GM23338 (cell line): ENCODE measurements around the gene TRABD. TPM values are rescaled to one million over a fixed set of nuclear protein-coding genes. Genes with fewer than 3 reads are reported as not detected.

Experiments
- ATAC-seq: fragments of 200-7000 bp; cut with Tn5 transposase; 3 replicates; pipeline ENCODE4 v1.9.1; 2020
- DNase-seq: peaks from one replicate; pipeline ENCODE4 v3.0.0-alpha.2; 2015; ENCODE audit warnings: low spot score
- H2AFZ ChIP-seq: fragments of 200-600 bp; sonication (generic); 2 replicates; pipeline ENCODE4 v1.8.0; 2016; ENCODE audit warnings: antibody characterized with exemption, mild to moderate bottlenecking, moderate library complexity
- H3F3A ChIP-seq: fragments of 200-600 bp; sonication (generic); replicated peaks from 2 replicates; pipeline ENCODE4 v1.8.0; 2017; ENCODE audit warnings: antibody characterized with exemption, mixed run types, low read depth
- H3K27ac ChIP-seq: fragments of 200-600 bp; sonication (generic); 2 replicates; pipeline ENCODE4 v1.6.1; 2016; ENCODE audit warnings: low read depth
- H3K27me3 ChIP-seq: fragments of 200-600 bp; sonication (generic); 2 replicates; pipeline ENCODE4 v1.8.0; 2016; ENCODE audit warnings: mild to moderate bottlenecking, mixed run types, moderate library complexity; ENCODE audit not compliant: insufficient read depth
- H3K36me3 ChIP-seq: fragments of 200-600 bp; sonication (generic); 2 replicates; pipeline ENCODE4 v1.8.0; 2016; ENCODE audit warnings: mild to moderate bottlenecking; ENCODE audit not compliant: insufficient read depth
- H3K4me1 ChIP-seq: fragments of 200-600 bp; sonication (generic); 2 replicates; pipeline ENCODE4 v1.8.0; 2016; ENCODE audit warnings: mild to moderate bottlenecking, moderate library complexity; ENCODE audit not compliant: insufficient read depth
- H3K4me2 ChIP-seq: fragments of 200-600 bp; sonication (generic); 2 replicates; pipeline ENCODE4 v1.7.1; 2017; ENCODE audit warnings: mixed run types
- H3K4me3 ChIP-seq: fragments of 200-600 bp; sonication (generic); 2 replicates; pipeline ENCODE4 v1.6.1; 2016; ENCODE audit warnings: mixed run types
- H3K79me2 ChIP-seq: fragments of 200-600 bp; sonication (generic); replicated peaks from 2 replicates; pipeline ENCODE4 v1.8.0; 2017; ENCODE audit warnings: mild to moderate bottlenecking; ENCODE audit not compliant: insufficient read depth
- H3K9me2 ChIP-seq: fragments of 200-600 bp; sonication (generic); 2 replicates; pipeline ENCODE4 v1.8.0; 2017; ENCODE audit not compliant: insufficient read depth
- H4K20me1 ChIP-seq: fragments of 200-600 bp; sonication (generic); replicated peaks from 2 replicates; pipeline ENCODE4 v1.8.0; 2017; ENCODE audit warnings: mild to moderate bottlenecking; ENCODE audit not compliant: insufficient read depth
- H3K27ac Mint-ChIP-seq: 2 replicates; pipeline ENCODE4 v1.8.0; 2020; ENCODE audit warnings: inconsistent platforms, mild to moderate bottlenecking, moderate library complexity, mixed read lengths
- H3K27me3 Mint-ChIP-seq: 3 replicates; pipeline ENCODE4 v1.8.0; 2022; ENCODE audit warnings: low read depth, mild to moderate bottlenecking, moderate library complexity, mixed read lengths, inconsistent platforms; ENCODE audit not compliant: insufficient read depth, poor library complexity
- H3K36me3 Mint-ChIP-seq: 3 replicates; pipeline ENCODE4 v1.8.0; 2021; ENCODE audit warnings: low read depth, mild to moderate bottlenecking, inconsistent platforms, moderate library complexity, mixed read lengths
- H3K4me1 Mint-ChIP-seq: 3 replicates; pipeline ENCODE4 v1.8.0; 2020; ENCODE audit warnings: mild to moderate bottlenecking, inconsistent platforms, mixed read lengths
- H3K4me3 Mint-ChIP-seq: 3 replicates; pipeline ENCODE4 v1.8.0; 2021; ENCODE audit warnings: moderate library complexity, mild to moderate bottlenecking, inconsistent platforms, mixed read lengths
- H3K9me3 Mint-ChIP-seq: 3 replicates; pipeline ENCODE4 v1.8.0; 2020; ENCODE audit warnings: moderate library complexity, mild to moderate bottlenecking, inconsistent platforms, mixed read lengths
- CREB1 ChIP-seq: fragments of 250-450 bp; sonication (Bioruptor Pico); IDR thresholded peaks from 2 replicates; pipeline ENCODE4 v1.5.0; 2020; ENCODE audit warnings: low read depth, mild to moderate bottlenecking, moderate library complexity
- EZH2 ChIP-seq: fragments of 200-600 bp; sonication (generic); IDR thresholded peaks from one replicate; pipeline ENCODE4 v1.8.0; 2017; ENCODE audit warnings: antibody characterized with exemption, mild to moderate bottlenecking, low read depth; ENCODE audit not compliant: unreplicated experiment
- EZH2phosphoT487 ChIP-seq: fragments of 200-600 bp; sonication (generic); IDR thresholded peaks from one replicate; pipeline ENCODE4 v1.8.1; 2018; ENCODE audit warnings: antibody characterized with exemption; ENCODE audit not compliant: unreplicated experiment
- JUNB ChIP-seq: IDR thresholded peaks from one replicate; pipeline ENCODE4 v1.6.1; 2016; ENCODE audit warnings: antibody characterized with exemption; ENCODE audit not compliant: unreplicated experiment
- NANOG ChIP-seq: IDR thresholded peaks from 2 replicates; pipeline ENCODE4 v1.6.1; 2016; ENCODE audit warnings: antibody characterized with exemption, borderline replicate concordance
- POLR2AphosphoS5 ChIP-seq: IDR thresholded peaks from 2 replicates; pipeline ENCODE4 v1.6.1; 2016; ENCODE audit warnings: antibody characterized with exemption, low read depth
- STAT1 ChIP-seq: IDR thresholded peaks from one replicate; pipeline ENCODE4 v1.6.1; 2016; ENCODE audit warnings: antibody characterized with exemption; ENCODE audit not compliant: unreplicated experiment
- ZNF114 ChIP-seq: fragments of 250-450 bp; sonication (Bioruptor Pico); IDR thresholded peaks from 2 replicates; pipeline ENCODE4 v1.5.0; 2020; ENCODE audit warnings: mild to moderate bottlenecking, moderate library complexity
- ZNF331 ChIP-seq: fragments of 250-450 bp; sonication (Bioruptor Pico); IDR thresholded peaks from 2 replicates; pipeline ENCODE4 v1.5.0; 2020; ENCODE audit warnings: low read depth, mild to moderate bottlenecking, moderate library complexity
- polyA plus RNA-seq: library from polyadenylated mRNA; unstranded; fragments of >200 nt; fragmentation: Nextera tagmentation; extraction: Ambion mirVana; gene quantifications from 2 replicates; pipeline ENCODE4 v1.2.1, GENCODE V29; 2016
- total RNA-seq: library from RNA; depleted of rRNA; stranded (reverse); fragments of >200 nt; shearing (Covaris generic); gene quantifications from 2 replicates; pipeline ENCODE4 v1.2.3, GENCODE V29; 2014
- TF ChIP-seq, protein P1 (sequence below), 2 experiments: fragments of 200-600 bp in 1 of 2; sonication (generic) in 1 of 2; conservative IDR thresholded peaks; 2 replicates each; pipeline versions ENCODE4 v1.5.1 to v1.6.1; 2016 to 2017; ENCODE audit warnings: antibody characterized with exemption in 2 of 2, low read depth in 2 of 2, mild to moderate bottlenecking in 2 of 2, moderate library complexity in 1 of 2
- TF ChIP-seq, protein P2 (sequence below): fragments of 250-450 bp; sonication (Bioruptor Pico); IDR thresholded peaks from 2 replicates; pipeline ENCODE4 v1.5.0; 2020; ENCODE audit warnings: mild to moderate bottlenecking, moderate library complexity
- TF ChIP-seq, protein P3 (sequence below): IDR thresholded peaks from one replicate; pipeline ENCODE4 v1.6.1; 2018; ENCODE audit warnings: antibody characterized with exemption; ENCODE audit not compliant: unreplicated experiment
- TF ChIP-seq, protein P4 (sequence below): IDR thresholded peaks from 2 replicates; pipeline ENCODE4 v1.6.1; 2016; ENCODE audit warnings: antibody characterized with exemption

TRABD gene
- total and polyA plus RNA-seq, 2 experiments from 2014 or later: 44.1 to 66.1 TPM

DNA sequence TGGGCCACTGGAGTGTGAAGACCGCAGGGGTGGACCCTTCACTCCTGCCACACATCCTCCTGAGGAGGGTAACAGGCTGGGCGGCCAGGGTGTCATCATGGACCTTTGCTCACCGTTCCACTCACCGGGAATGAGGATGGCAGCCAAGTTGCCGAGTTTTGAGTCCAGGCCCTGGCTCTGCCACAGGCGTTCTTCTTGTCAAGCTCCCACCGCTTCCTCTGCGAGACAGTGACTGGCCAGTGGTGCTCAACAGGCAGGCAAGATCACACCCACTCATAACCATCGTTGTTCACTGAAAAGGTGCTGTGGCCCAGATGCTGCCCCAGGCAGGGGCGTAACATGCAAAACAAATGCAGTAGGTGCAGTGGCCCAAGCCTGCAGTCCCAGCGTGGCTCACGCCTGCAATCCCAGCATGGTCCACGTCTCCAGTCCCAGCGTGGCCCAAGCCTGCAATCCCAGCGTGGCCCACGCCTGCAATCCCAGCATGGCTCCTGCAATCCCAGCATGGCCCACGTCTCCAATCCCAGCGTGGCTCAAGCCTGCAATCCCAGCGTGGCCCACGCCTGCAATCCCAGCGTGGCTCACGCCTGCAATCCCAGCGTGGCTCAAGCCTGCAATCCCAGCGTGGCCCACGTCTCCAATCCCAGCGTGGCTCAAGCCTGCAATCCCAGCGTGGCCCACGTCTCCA is 20.1 kb upstream of the TRABD start:
- Histone ChIP-seq H3K27ac (no peak overlapping the region), H3K4me2 (no peak overlapping the region), H3K27me3 (peaks cover 17% of the 10 kb centered on the region), H3K9me2 (no peaks in the 10 kb centered on the region), H4K20me1 (no peaks in the 10 kb centered on the region), H3K79me2 (no peaks in the 10 kb centered on the region), H3K36me3 (no peaks in the 10 kb centered on the region), H3F3A (no peaks in the 10 kb centered on the region), H3K4me1 (no peaks in the 10 kb centered on the region), H2AFZ (no peak overlapping the region), H3K4me3 (no peak overlapping the region)
- TF ChIP-seq, protein P1, sequence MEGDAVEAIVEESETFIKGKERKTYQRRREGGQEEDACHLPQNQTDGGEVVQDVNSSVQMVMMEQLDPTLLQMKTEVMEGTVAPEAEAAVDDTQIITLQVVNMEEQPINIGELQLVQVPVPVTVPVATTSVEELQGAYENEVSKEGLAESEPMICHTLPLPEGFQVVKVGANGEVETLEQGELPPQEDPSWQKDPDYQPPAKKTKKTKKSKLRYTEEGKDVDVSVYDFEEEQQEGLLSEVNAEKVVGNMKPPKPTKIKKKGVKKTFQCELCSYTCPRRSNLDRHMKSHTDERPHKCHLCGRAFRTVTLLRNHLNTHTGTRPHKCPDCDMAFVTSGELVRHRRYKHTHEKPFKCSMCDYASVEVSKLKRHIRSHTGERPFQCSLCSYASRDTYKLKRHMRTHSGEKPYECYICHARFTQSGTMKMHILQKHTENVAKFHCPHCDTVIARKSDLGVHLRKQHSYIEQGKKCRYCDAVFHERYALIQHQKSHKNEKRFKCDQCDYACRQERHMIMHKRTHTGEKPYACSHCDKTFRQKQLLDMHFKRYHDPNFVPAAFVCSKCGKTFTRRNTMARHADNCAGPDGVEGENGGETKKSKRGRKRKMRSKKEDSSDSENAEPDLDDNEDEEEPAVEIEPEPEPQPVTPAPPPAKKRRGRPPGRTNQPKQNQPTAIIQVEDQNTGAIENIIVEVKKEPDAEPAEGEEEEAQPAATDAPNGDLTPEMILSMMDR (conservative IDR thresholded peaks at IDR 0.05; ENCODE audit: low read depth in 2 of 2): no peak
- TF ChIP-seq ZNF331 (CRISPR knock-in tag) (no peak), EZH2phosphoT487 (no peak), NANOG (no peak), JUNB (no peak), EZH2 (no peak), CREB1 (CRISPR knock-in tag) (no peak), STAT1 (no peak), POLR2AphosphoS5 (no peak), ZNF114 (no peak)
- TF ChIP-seq, protein P2, sequence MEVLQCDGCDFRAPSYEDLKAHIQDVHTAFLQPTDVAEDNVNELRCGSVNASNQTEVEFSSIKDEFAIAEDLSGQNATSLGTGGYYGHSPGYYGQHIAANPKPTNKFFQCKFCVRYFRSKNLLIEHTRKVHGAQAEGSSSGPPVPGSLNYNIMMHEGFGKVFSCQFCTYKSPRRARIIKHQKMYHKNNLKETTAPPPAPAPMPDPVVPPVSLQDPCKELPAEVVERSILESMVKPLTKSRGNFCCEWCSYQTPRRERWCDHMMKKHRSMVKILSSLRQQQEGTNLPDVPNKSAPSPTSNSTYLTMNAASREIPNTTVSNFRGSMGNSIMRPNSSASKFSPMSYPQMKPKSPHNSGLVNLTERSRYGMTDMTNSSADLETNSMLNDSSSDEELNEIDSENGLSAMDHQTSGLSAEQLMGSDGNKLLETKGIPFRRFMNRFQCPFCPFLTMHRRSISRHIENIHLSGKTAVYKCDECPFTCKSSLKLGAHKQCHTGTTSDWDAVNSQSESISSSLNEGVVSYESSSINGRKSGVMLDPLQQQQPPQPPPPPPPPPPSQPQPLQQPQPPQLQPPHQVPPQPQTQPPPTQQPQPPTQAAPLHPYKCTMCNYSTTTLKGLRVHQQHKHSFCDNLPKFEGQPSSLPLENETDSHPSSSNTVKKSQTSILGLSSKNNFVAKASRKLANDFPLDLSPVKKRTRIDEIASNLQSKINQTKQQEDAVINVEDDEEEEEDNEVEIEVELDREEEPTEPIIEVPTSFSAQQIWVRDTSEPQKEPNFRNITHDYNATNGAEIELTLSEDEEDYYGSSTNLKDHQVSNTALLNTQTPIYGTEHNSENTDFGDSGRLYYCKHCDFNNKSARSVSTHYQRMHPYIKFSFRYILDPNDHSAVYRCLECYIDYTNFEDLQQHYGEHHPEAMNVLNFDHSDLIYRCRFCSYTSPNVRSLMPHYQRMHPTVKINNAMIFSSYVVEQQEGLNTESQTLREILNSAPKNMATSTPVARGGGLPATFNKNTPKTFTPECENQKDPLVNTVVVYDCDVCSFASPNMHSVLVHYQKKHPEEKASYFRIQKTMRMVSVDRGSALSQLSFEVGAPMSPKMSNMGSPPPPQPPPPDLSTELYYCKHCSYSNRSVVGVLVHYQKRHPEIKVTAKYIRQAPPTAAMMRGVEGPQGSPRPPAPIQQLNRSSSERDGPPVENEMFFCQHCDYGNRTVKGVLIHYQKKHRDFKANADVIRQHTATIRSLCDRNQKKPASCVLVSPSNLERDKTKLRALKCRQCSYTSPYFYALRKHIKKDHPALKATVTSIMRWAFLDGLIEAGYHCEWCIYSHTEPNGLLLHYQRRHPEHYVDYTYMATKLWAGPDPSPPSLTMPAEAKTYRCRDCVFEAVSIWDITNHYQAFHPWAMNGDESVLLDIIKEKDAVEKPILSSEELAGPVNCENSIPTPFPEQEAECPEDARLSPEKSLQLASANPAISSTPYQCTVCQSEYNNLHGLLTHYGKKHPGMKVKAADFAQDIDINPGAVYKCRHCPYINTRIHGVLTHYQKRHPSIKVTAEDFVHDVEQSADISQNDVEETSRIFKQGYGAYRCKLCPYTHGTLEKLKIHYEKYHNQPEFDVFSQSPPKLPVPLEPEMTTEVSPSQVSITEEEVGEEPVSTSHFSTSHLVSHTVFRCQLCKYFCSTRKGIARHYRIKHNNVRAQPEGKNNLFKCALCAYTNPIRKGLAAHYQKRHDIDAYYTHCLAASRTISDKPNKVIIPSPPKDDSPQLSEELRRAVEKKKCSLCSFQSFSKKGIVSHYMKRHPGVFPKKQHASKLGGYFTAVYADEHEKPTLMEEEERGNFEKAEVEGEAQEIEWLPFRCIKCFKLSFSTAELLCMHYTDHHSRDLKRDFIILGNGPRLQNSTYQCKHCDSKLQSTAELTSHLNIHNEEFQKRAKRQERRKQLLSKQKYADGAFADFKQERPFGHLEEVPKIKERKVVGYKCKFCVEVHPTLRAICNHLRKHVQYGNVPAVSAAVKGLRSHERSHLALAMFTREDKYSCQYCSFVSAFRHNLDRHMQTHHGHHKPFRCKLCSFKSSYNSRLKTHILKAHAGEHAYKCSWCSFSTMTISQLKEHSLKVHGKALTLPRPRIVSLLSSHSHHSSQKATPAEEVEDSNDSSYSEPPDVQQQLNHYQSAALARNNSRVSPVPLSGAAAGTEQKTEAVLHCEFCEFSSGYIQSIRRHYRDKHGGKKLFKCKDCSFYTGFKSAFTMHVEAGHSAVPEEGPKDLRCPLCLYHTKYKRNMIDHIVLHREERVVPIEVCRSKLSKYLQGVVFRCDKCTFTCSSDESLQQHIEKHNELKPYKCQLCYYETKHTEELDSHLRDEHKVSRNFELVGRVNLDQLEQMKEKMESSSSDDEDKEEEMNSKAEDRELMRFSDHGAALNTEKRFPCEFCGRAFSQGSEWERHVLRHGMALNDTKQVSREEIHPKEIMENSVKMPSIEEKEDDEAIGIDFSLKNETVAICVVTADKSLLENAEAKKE: no peak
- TF ChIP-seq, protein P3, sequence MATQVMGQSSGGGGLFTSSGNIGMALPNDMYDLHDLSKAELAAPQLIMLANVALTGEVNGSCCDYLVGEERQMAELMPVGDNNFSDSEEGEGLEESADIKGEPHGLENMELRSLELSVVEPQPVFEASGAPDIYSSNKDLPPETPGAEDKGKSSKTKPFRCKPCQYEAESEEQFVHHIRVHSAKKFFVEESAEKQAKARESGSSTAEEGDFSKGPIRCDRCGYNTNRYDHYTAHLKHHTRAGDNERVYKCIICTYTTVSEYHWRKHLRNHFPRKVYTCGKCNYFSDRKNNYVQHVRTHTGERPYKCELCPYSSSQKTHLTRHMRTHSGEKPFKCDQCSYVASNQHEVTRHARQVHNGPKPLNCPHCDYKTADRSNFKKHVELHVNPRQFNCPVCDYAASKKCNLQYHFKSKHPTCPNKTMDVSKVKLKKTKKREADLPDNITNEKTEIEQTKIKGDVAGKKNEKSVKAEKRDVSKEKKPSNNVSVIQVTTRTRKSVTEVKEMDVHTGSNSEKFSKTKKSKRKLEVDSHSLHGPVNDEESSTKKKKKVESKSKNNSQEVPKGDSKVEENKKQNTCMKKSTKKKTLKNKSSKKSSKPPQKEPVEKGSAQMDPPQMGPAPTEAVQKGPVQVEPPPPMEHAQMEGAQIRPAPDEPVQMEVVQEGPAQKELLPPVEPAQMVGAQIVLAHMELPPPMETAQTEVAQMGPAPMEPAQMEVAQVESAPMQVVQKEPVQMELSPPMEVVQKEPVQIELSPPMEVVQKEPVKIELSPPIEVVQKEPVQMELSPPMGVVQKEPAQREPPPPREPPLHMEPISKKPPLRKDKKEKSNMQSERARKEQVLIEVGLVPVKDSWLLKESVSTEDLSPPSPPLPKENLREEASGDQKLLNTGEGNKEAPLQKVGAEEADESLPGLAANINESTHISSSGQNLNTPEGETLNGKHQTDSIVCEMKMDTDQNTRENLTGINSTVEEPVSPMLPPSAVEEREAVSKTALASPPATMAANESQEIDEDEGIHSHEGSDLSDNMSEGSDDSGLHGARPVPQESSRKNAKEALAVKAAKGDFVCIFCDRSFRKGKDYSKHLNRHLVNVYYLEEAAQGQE: no peak
- TF ChIP-seq, protein P4, sequence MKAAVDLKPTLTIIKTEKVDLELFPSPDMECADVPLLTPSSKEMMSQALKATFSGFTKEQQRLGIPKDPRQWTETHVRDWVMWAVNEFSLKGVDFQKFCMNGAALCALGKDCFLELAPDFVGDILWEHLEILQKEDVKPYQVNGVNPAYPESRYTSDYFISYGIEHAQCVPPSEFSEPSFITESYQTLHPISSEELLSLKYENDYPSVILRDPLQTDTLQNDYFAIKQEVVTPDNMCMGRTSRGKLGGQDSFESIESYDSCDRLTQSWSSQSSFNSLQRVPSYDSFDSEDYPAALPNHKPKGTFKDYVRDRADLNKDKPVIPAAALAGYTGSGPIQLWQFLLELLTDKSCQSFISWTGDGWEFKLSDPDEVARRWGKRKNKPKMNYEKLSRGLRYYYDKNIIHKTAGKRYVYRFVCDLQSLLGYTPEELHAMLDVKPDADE: no peak
- no peak overlapping the region for H3K4me3 Mint-ChIP-seq
- no peak for ATAC-seq
- no peak for DNase-seq
- no peak overlapping the region for H3K27ac Mint-ChIP-seq
- H3K36me3 Mint-ChIP-seq: no peaks in the 10 kb centered on the region
- no peaks in the 10 kb centered on the region; the same call in 2 of the 3 replicates for H3K9me3 Mint-ChIP-seq
- H3K4me1 Mint-ChIP-seq: peaks cover 4% of the 10 kb centered on the region
- H3K27me3 Mint-ChIP-seq: peaks cover 34% of the 10 kb centered on the region
